ENCODE measurements around the gene CTF1. TPM values are rescaled to one million over a fixed set of nuclear protein-coding genes. Genes with fewer than 3 reads are reported as not detected.

Gene CTF1
- polyA plus RNA-seq, 3 donors: 6.5 to 8.3 (median 7.8) TPM

DNA sequence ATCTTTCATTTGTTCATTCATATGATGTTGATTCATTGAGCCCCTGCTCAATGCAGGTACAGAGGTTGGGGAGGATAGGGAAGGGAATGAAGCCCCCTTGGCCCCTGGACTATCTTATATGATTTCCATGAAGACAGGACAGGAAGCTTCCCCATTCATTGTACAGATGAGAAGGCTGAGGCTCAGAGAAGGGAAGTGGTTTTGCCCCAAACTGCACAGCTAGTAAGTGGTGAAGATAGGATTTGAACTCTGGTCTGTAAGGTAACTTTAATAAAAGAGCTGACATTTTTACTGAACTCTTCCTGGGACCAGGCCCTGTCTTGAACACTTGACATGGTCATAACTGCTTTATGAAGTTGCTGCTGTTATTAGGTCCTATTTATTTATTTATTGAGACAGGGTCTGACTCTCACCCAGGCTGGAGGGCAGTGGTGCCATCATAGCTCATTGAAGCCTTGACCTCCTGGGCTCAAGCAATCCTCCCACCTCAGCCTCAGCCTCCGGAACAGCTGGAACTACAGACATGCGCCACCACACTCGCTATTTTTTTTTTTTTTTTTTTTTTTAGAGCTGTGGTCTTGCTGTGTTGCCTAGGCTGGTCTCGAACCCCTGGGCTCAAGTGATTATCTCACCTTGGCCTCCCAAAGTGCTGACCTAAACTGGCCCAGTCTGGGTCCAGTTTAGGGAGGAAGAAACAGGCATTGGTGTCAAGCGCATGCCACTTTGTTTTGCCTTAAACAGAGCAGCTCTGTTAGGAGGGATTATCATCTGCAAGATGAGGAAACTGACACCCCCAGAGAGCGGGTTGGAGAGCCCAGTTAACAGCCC, 5.0 kb downstream of the CTF1 start:
- DNase-seq (ENCODE audit: extremely low read depth in 1 of 11, low read depth in 9 of 11, low spot score in 4 of 11): no peak

DNA sequence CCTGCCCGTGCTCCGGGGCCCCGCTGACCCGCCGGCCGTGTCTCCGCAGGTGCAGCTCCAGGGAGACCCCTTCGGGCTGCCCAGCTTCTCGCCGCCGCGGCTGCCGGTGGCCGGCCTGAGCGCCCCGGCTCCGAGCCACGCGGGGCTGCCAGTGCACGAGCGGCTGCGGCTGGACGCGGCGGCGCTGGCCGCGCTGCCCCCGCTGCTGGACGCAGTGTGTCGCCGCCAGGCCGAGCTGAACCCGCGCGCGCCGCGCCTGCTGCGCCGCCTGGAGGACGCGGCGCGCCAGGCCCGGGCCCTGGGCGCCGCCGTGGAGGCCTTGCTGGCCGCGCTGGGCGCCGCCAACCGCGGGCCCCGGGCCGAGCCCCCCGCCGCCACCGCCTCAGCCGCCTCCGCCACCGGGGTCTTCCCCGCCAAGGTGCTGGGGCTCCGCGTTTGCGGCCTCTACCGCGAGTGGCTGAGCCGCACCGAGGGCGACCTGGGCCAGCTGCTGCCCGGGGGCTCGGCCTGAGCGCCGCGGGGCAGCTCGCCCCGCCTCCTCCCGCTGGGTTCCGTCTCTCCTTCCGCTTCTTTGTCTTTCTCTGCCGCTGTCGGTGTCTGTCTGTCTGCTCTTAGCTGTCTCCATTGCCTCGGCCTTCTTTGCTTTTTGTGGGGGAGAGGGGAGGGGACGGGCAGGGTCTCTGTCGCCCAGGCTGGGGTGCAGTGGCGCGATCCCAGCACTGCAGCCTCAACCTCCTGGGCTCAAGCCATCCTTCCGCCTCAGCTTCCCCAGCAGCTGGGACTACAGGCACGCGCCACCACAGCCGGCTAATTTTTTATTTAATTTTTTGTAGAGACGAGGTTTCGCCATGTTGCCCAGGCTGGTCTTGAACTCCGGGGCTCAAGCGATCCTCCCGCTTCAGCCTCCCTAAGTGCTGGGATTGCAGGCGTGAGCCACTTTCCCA, 5.9 kb downstream of the CTF1 start:
- DNase-seq (ENCODE audit: extremely low read depth in 1 of 11, low read depth in 9 of 11, low spot score in 4 of 11): peak in 4 of 11 donors; percentile 53 to 71 (median 65)

DNA sequence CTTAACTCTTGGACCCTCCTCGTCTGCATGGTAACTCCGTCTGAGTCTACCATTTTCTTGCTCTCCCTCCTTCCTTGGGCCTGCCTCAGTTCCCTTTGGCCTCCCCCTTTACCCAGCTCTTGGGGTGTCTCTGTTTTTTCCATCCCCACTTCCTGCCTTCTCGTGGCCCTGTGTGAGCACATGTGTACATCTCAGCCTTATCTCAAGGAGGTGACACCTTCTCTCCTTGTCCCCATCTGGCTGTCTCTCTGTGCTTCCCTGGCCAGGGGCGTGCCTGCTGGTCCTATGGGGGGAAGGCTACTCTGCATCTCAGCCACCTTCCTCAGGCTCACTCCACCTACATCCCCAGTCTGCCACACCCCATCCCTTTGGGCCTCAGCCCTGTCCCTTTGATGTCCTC, 6.6 kb downstream of the CTF1 start:
- DNase-seq (ENCODE audit: extremely low read depth in 1 of 11, low read depth in 9 of 11, low spot score in 4 of 11): no peak

DNA sequence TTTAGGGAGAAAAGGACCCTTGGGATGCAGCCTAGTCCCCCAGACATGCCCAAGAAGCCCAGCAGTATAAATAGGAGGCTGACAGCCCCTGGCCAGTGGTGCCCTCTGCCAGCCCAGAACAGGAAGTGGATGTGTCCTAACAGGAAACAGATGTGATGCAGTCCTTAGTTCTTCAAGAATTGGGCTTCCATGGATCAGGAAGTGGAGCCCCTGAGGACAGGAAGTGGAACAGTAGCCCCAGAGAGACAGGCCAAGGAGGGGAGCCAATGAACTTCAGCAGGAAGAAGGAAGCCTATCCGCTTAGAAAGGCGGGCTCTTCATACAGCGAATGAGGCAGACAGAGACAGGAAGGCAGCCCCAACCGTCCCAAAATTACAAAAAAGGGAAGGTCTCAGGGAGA, 7.2 kb downstream of the CTF1 start:
- DNase-seq (ENCODE audit: extremely low read depth in 1 of 11, low read depth in 9 of 11, low spot score in 4 of 11): no peak

DNA sequence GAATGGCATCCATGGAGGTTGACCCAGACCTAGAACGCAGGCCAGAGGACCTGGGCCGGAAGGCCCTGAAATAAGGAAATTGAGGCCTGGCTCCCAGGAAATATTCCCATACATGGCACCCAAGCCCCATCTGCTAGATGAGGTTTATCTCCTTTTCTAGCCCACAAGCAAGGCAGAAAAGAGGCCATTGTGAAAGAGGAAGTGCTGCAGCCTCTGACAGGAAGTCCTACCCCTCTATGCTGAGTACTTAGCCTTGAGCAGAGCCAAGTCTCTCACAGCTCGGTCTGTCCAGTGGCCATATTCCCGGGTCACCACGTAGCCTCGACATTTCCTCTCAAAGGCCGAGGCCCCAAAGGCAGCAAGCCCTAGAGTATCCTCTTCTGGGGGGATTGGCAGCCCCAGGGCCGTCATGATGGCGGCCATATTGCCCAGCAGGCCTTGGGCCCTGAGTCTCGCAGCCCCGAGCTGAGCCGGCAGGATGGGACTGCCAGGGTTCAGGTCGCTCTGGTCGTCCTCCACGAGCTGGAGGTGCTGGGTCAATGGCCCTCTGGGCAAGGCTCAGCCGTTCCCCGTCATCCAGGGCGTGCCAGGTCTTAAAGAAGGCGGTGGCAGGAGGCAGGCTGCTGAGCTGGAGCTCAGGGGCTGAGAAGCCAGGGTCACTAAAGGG, 7.8 kb downstream of the CTF1 start:
- DNase-seq (ENCODE audit: extremely low read depth in 1 of 11, low read depth in 9 of 11, low spot score in 4 of 11): no peak

DNA sequence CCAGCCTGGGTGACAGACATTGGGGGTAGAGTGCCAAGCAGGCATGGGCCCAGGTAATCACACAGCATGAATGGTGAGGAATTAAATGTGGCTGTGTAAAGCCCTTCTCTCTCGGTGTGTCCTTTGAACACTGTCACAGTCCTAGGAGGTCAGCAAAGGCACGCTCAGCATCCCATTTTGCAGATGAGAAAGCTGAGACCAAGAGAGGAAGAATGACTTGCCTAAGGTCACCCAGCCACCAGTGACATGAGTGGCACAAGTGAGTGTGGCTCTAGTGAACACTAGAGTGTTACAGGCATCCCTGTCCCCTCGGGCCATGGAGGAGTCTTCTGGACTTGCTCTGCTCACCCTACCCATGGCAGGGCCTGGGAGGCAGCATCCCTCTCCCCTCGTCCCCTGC, 10.7 kb downstream of the CTF1 start:
- DNase-seq (ENCODE audit: extremely low read depth in 1 of 11, low read depth in 9 of 11, low spot score in 4 of 11): no peak

DNA sequence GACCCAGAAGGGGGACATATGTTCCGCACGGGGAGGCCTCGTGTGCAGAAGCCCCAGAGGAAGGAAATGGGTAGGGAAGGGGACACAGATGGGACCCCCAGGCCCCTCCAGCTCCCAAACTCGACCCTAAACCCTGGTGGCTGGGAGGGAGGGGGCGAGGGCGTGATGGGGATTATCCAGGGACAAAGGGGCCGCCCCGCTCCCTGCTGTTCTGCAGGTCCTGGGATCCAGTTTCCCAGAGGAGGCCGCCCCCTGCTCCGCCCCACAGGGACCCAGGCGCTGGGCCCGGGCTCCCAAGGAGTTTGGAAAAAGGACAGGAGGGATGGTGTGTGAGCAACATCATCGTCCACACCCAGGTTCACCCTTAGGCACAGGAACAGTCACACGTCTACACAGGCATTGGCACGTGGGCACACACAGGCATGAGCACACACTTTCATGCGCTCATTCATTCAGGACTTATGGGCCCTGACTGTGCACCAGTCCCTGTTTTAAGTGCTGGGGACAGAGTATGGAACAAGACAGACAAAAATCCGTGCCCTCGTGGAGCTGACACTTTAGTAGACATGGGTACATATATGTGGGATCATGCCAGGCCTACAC, 14.1 kb downstream of the CTF1 start:
- DNase-seq (ENCODE audit: extremely low read depth in 1 of 11, low read depth in 9 of 11, low spot score in 4 of 11): no peak

DNA sequence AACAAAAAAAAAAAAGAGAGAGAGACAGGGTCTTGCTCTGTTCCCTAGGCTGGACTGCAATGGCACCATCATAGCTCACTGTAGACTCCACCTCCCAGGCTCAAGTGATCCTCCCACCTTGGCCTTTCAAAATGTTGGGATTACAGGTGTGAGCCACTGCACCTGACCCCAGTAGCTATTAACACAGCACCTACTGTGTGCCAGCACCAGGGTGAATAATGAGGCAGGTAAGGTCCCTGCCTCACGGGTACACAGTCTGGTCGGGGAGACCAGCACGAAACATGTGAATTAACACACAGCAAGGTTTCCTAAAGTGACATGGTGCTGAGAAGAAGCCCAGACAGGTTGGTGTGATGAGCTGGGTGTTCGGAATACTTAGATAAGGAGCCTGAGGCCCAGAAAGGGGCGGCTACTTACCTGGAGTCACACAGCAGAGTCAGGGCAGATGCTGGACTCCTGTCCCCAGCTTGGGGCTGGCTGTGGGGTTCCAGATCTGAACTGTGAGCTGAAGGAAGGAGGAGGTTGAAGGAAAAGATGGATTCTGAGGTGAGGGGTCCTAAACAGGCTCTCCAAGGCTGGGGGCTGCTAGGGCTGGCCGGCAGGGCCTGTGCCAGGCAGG, 16.5 kb downstream of the CTF1 start:
- DNase-seq (ENCODE audit: extremely low read depth in 1 of 11, low read depth in 9 of 11, low spot score in 4 of 11): no peak

DNA sequence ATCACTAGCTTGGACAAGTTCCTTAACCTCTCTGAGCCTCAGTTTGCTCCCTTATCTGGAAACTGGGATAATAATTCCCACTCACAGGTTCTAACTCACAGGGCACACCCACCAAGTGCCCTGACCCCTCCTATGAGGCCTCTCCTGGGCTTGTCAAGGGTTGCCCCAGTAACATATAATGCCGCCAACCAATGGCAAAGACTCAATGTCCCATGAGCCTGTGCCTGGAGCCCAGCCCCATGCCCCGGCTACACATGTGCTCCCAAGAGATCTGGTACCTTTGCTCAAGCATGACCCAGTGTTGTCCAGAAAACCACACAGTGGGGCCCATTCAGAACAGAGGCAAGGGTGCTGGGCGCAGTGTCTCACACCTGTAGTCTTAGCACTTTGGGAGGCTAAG, 18.4 kb downstream of the CTF1 start:
- DNase-seq (ENCODE audit: extremely low read depth in 1 of 11, low read depth in 9 of 11, low spot score in 4 of 11): no peak

DNA sequence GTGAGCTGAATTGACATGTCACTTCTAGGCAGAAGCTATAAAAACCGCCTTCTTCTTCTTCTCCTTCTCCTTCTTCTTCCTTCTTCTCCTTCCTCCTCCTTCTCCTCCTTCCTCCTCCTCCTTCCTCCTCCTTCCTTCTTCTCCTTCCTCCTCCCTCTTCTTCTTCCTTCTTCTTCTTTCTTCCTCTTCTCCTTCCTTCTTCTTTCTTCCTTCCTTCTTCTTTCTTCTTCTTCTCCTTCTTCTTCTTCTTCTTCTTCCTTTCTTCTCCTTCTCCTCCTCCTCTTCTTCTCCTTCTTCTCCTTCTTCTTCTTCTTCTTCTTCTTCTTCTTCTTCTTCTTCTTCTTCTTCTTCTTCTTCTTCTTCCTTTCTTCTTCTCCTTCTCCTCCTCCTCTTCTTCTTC, 22.2 kb downstream of the CTF1 start:
- DNase-seq (ENCODE audit: extremely low read depth in 1 of 11, low read depth in 9 of 11, low spot score in 4 of 11): no peak

DNA sequence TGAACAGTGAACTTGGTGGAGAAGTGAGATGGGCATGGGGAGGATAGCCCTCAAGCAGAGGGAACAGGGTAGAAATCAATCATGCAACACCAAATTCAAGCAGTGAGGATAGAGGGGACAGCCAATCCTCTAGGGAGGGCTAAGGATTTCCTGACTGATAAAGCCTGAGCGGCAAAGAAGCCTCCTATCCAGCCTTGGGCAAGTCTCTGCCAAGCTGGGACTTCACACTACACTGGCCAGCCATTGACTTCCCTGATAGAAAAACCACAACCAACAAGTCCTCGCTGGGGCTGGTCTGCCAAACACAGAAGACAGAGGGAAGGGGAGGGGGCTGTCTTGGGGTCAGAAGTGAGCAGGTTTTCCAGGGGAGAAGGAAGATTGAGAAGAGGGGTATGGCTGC, 24.5 kb downstream of the CTF1 start:
- no peak for DNase-seq (ENCODE audit: extremely low read depth in 1 of 11, low read depth in 9 of 11, low spot score in 4 of 11)

DNA sequence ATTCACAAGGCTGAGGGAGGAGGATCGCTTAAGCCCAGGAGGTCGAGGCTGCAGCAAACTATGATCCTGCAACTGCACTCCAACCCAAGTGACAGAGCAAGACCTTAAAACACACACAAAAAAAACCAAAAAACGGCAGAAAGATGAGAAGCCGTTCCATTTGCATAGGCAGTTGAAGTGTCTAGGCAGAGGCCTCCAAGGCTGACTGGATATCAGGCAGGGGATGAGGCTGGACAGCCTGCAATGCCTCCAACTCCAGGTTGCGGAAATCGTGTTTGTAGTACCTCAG, 25.0 kb downstream of the CTF1 start:
- DNase-seq (ENCODE audit: extremely low read depth in 1 of 11, low read depth in 9 of 11, low spot score in 4 of 11): no peak

DNA sequence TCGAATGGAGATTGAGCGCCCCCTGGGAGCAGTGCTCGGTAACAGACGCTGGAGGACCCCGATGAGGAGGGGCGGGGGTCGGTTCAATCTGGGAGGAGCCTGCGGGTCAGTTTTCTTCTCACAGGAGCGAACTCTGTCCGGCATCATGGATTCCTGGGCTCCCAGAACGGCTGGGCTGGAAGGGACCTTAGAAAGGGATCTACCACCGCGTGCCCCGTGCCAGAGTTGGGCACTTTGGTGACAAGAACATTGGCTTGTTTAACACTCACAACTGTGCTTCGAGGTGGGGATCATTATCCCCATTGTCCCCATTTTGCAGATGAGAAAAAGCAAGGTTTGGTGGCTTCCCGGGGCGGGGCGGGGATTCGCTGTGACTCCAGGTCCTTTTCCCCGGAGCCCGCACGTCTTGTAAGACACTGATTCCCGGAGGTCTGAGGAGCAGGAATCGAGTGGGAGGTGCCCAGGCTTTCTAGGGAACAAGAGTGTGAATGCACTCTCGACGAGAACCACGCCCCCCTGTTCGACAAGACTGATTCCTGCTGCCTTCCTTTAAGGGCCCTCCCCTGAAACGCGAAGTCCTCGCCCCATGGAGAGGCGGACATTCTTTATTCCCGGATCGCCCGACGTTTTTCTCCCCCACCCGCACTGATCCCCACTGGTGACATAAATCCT, 25.5 kb downstream of the CTF1 start:
- DNase-seq (ENCODE audit: extremely low read depth in 1 of 11, low read depth in 9 of 11, low spot score in 4 of 11): peak; percentile 89 to 97 (median 94)

DNA sequence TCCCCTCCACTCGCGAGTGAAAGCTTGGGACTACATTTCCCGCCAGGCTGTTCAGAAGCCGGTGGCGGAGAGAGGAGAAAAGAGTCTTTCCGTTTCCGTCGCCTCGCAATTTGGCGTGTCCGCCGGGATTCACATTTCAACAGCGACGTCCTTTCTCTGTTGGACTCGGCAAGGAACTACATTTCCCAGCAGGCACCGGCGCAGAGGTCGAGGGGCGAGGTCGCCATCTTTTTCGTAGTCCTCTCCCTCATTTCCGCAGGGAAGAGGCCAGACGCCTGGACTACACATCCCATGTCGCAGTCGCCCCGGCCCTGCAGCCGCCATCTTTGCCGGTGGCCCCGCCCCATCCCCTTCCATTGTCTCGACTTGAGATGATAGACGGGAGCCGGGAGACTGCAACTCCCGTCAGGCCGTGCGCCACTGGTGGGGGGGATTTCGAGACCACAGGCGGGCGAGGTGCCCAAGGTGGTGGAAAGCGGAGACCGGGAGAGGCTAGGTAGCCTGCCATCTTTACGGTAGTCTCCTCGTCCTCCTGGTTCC, 26.1 kb downstream of the CTF1 start:
- DNase-seq (ENCODE audit: extremely low read depth in 1 of 11, low read depth in 9 of 11, low spot score in 4 of 11): peak; percentile 97 to 100 (median 99)

DNA sequence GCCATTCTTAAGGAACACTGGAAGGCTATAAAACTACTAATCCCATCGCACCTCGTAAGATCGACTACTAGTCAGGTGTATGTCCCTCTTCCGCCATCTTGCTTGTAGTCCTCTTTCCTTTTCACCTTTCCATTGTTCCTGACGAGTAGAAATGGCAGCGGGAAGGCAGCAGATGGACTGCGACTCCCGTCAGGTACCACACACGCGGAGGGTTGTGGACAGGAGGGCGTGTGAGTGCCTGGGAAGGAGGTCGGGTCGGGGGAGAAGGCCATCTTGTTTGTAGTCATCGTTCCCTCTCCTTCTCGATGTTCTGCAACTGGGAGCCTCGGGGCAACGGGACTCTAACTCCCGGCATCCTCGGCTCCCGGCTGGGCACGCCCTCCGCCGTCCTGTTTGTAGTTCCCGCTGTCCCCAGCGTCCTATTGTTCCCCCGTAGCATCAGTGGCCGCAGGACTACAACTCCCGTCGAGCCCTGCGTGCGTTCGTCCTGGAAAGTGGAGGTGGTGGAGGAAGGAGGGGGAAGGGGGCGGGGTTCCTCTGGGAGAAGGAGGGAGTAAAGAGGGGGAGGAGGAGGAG, 26.6 kb downstream of the CTF1 start:
- peak; percentile 99 to 100 (median 100) for DNase-seq (ENCODE audit: extremely low read depth in 1 of 11, low read depth in 9 of 11, low spot score in 4 of 11)

DNA sequence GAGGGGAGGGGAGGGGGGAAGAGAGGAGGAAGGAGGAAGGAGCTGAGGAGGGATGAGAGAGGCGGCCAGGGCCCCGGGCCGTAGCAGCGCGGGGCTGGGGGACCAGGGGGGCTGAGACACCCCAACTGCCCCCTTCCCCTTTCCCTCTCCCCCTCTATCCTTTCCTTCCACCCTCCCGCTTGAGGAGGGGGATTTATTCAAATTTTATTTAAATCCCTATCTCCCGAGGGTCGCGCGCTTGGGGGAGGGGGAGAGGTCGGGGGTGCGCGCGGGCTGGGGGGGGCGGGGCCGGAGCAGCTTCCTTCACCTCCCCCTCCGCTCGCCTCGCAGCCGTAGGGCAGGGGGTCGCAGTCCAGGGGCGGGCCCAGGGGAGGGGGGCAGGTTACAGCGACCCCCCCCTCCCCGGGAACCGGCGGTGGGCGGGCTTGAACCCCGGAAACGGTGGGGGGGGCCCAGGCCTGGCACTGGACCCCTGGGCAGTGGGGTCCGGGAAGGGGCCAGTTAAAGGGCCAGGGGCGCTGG, 27.2 kb downstream of the CTF1 start, which contains the start of gene FBXL19:
Gene FBXL19, plus strand, starts transcription at position 19 of the 522 bp plus-strand sequence. CDS start 2,183 bp downstream, outside the sequence.
- DNase-seq (ENCODE audit: extremely low read depth in 1 of 11, low read depth in 9 of 11, low spot score in 4 of 11): peak in 1 of 11 donors; percentile 61

DNA sequence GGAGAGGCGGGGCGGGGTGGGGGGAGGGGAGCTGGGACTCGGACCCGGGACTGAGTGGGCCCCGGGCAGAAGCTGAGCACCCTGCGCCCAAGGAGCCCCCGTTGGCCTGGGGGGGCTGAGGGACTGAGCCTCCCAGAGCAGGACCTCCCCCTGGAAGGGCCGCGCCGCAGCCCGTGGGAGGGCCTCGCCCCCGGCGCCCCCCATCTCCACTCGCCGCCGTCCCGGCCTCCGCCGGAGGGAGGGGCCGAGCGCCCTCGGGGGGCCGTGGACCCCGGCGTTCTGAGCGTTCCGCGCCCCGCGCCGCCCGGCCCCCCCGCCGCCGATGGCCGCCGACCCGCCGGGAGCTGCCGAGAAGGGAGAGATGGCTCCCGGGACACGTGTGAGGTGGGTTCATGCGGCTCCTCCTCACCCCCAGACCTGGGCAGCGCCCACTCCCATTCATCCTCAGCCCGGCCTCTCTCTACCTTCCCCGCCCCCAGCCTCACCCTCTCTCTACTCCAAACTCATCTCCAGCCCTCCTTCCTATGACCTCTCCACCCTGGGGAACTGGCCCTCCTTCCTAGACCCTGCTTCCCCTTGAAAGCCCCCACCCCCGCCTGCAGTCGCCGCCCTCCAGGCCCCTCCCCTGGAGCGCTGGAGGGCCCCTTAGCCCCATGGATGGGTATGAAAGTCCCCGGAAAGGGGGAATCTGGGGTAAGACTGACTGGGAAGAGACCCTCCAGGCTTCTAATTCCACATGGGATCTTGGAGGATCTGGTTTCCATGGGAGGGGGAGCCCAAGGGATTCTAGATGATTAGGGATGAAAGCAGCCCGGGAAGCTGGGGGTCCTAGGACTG, 27.9 kb downstream of the CTF1 start:
- no peak for DNase-seq (ENCODE audit: extremely low read depth in 1 of 11, low read depth in 9 of 11, low spot score in 4 of 11)
